Pancreas (tissue), 10 donors: ENCODE data around the gene LRRC74B. TPM values are rescaled to one million over a fixed set of nuclear protein-coding genes. Genes with fewer than 3 reads are reported as not detected.
"Not testable (repeated sequence)": the region's sequence is repeated elsewhere in the genome, so short reads cannot be mapped to it uniquely, and the experiment has no call there.

Experiments
- ATAC-seq, 4 donors: fragments of 200-7000 bp; cut with Tn5 transposase; one replicate each; pipeline versions ENCODE4 v1.8.0 to v1.9.1; 2020; ENCODE audit warnings: mild to moderate bottlenecking in 4 of 4, moderate library complexity in 4 of 4
- DNase-seq, 6 donors: peaks; one replicate each; pipeline ENCODE4 v3.0.0-alpha.2; 2020
- FAIRE-seq: peaks from 2 replicates; lab custom pipeline; 2012; peaks lifted over from hg19 to GRCh38; lab: Jason Lieb, UNC
- H3K27ac ChIP-seq, 4 donors: fragments of 200-600 bp; sonication (generic); 1 replicate in 3 of 4; 2 replicates in 1 of 4; pipeline versions ENCODE4 v1.5.0 to v1.8.0; 2020
- H3K27me3 ChIP-seq, 4 donors: fragments of 200-600 bp; one replicate each; pipeline ENCODE4 v1.8.0; 2021
- H3K36me3 ChIP-seq, 3 donors: fragments of 200-600 bp; sonication (generic) in 1 of 3; one replicate each; pipeline versions ENCODE4 v1.5.0 to v1.8.0; 2020 to 2021
- H3K4me1 ChIP-seq, 3 donors: fragments of 200-600 bp; one replicate each; pipeline ENCODE4 v1.8.0; 2021
- H3K4me3 ChIP-seq, 4 donors: fragments of 200-600 bp; sonication (generic) in 2 of 4; one replicate each; pipeline versions ENCODE4 v1.5.0 to v1.8.0; 2020 to 2021
- H3K9me3 ChIP-seq, 4 donors: fragments of 200-600 bp; one replicate each; pipeline ENCODE4 v1.8.0; 2021
- CTCF ChIP-seq, 4 donors: fragments of 200-600 bp; sonication (generic) in 3 of 4; IDR thresholded peaks; one replicate each; pipeline versions ENCODE4 v1.5.0 to v1.8.0; 2021; ENCODE audit warnings: antibody characterized with exemption in 4 of 4
- WGBS, 2 donors: extraction: QIAGEN DNeasy Blood & Tissue Kit; methylation state at CpG; one replicate each; pipeline ENCODE4 v1.1.7; 2013; 5-methylcytosine and 5-hydroxymethylcytosine counted together
- intact Hi-C, 3 donors: fragments of 100-400 bp; cut with DNase I; formaldehyde crosslinking; loops; one replicate each; pipeline versions ENCODE4 v1.11.1 to v1.14.2; 2022
- polyA plus RNA-seq, 2 donors: library from polyadenylated mRNA; stranded (reverse); fragments of 200-250 nt; gene quantifications; one replicate each; pipeline ENCODE4 v1.2.3, GENCODE V29; 2013
- total RNA-seq, 6 donors: library from RNA; stranded (reverse); fragmentation: NEBNext Ultra II Directional in 4 of 6; extraction: Animal tissue kit (Norgen Biotek cat#: 25700) in 4 of 6; gene quantifications; one replicate each; pipeline versions ENCODE4 v1.2.1 to v1.2.4, GENCODE V29; 2021 to 2023
- donor health status: healthy with polysubstance abuse.
- donor health status: DM: no; HTN: no; CAD: no; lungs with moderate emphysema.
- donor health status: DM: no; HTN: no; CAD: no.
- donor health status: control.
- donor health status: control.
- donor health status: Bipolar disorder and iron deficiency.
- donor health status: DM: yes; HTN: yes; CAD: no.
- donor health status: DM: no; HTN: no; CAD: no.
- donor health status: DM: no; HTN: no; CAD: no.
- donor health status: DM: yes; HTN: yes; CAD: no.

LRRC74B gene
- total and polyA plus RNA-seq, 8 donors = 0.05 TPM; not detected in 7

- intact Hi-C loops = no loop called here
- FAIRE-seq = no peak
- Histone ChIP-seq H3K9me3 (no peaks in the 10 kb centered on the region), H3K36me3 (no peaks in the 10 kb centered on the region), H3K27ac (no peak overlapping the region), H3K4me3 (no peak overlapping the region), H3K4me1 (no peaks in the 10 kb centered on the region), H3K27me3 (no peaks in the 10 kb centered on the region)
- no peak for ATAC-seq
- WGBS, 2 donors = 65 to 70% methylated on average over 7 of the region's 7 CpGs
- DNase-seq = no peak
- no peak for TF ChIP-seq CTCF (IDR thresholded peaks at IDR 0.05)
Observed at GRCh38 chr22:21055880-21056319, 10.2 kb downstream of the LRRC74B start.

- ATAC-seq, H3K27ac ChIP-seq, intact Hi-C loops, DNase-seq, H3K36me3 ChIP-seq, FAIRE-seq, H3K9me3 ChIP-seq, H3K27me3 ChIP-seq, H3K4me3 ChIP-seq, H3K4me1 ChIP-seq: not testable (repeated sequence)
- 66 to 69% methylated on average over 4 to 7 of the region's 8 CpGs for WGBS, 2 donors
Observed at GRCh38 chr22:21060363-21060762, 14.6 kb downstream of the LRRC74B start.

- FAIRE-seq, H3K4me3 ChIP-seq, H3K4me1 ChIP-seq, H3K9me3 ChIP-seq, intact Hi-C loops, H3K27me3 ChIP-seq, DNase-seq, H3K27ac ChIP-seq, ATAC-seq, H3K36me3 ChIP-seq: not testable (repeated sequence)
- WGBS, 2 donors = 87 to 91% methylated on average over 18 of the region's 18 CpGs
Observed at GRCh38 chr22:21061660-21062321, 16.0 kb downstream of the LRRC74B start.

GRCh38 chr22:21064425-21064824 is 18.7 kb downstream of the LRRC74B start:
- H3K27me3 ChIP-seq, H3K9me3 ChIP-seq, H3K4me3 ChIP-seq, FAIRE-seq, H3K27ac ChIP-seq, intact Hi-C loops, H3K4me1 ChIP-seq, DNase-seq, H3K36me3 ChIP-seq, ATAC-seq: not testable (repeated sequence)
- WGBS, 2 donors = 65 to 72% methylated on average over 11 of the region's 11 CpGs

- H3K9me3 ChIP-seq = no peaks in the 10 kb centered on the region
- no peak for FAIRE-seq
- no peak for TF ChIP-seq CTCF (IDR thresholded peaks at IDR 0.05)
- intact Hi-C loops = no loop called here
- 44 to 49% methylated on average over 13 of the region's 13 CpGs for WGBS, 2 donors
- ATAC-seq = no peak
- no peak for DNase-seq
- H3K4me1 ChIP-seq = no peaks in the 10 kb centered on the region
- H3K27me3 ChIP-seq = no peaks in the 10 kb centered on the region
- no peak overlapping the region for H3K27ac ChIP-seq
- H3K36me3 ChIP-seq = no peaks in the 10 kb centered on the region
- H3K4me3 ChIP-seq = no peak overlapping the region
Observed at GRCh38 chr22:21064917-21065864, 19.4 kb downstream of the LRRC74B start.

- no peaks in the 10 kb centered on the region for H3K36me3 ChIP-seq
- no peaks in the 10 kb centered on the region for H3K27me3 ChIP-seq
- 78 to 87% methylated on average over 27 to 28 of the region's 28 CpGs for WGBS, 2 donors
- DNase-seq (no peak), ATAC-seq (no peak), FAIRE-seq (no peak)
- no peaks in the 10 kb centered on the region for H3K9me3 ChIP-seq
- no peak for TF ChIP-seq CTCF (IDR thresholded peaks at IDR 0.05)
- intact Hi-C loops = no loop called here
- no peak overlapping the region for H3K27ac ChIP-seq
- H3K4me1 ChIP-seq = no peaks in the 10 kb centered on the region
- H3K4me3 ChIP-seq = no peak overlapping the region
Observed at GRCh38 chr22:21067075-21067900, 21.5 kb downstream of the LRRC74B start.
